Type B pancreatic cell (in vitro differentiated cells): ENCODE results near the gene EBF3. TPM values are rescaled to one million over a fixed set of nuclear protein-coding genes. Genes with fewer than 3 reads are reported as not detected.

Experiments
- DNase-seq: peaks from one replicate; pipeline ENCODE4 v3.0.0; 2021; ENCODE audit warnings: mixed read lengths; ENCODE audit not compliant: unreplicated experiment; ENCODE audit errors: extremely low spot score
- H3K27ac Mint-ChIP-seq: 2 replicates; pipeline ENCODE4 v1.8.0; 2021; ENCODE audit warnings: mild to moderate bottlenecking, mixed read lengths
- H3K27me3 Mint-ChIP-seq: 2 replicates; pipeline ENCODE4 v1.8.0; 2021; ENCODE audit warnings: mixed read lengths
- H3K36me3 Mint-ChIP-seq: 2 replicates; pipeline ENCODE4 v1.8.0; 2021; ENCODE audit warnings: mixed read lengths
- H3K4me1 Mint-ChIP-seq: one replicate; pipeline ENCODE4 v1.8.0; 2021; ENCODE audit warnings: mixed read lengths; ENCODE audit not compliant: unreplicated experiment
- H3K4me3 Mint-ChIP-seq: 2 replicates; pipeline ENCODE4 v1.8.0; 2021; ENCODE audit warnings: mild to moderate bottlenecking, mixed read lengths
- H3K9me3 Mint-ChIP-seq: 2 replicates; pipeline ENCODE4 v1.8.0; 2021; ENCODE audit warnings: mixed read lengths
- total RNA-seq: library from RNA; stranded (reverse); gene quantifications from 2 replicates; pipeline ENCODE4 v1.2.1, GENCODE V29; 2021; ENCODE audit warnings: low replicate concordance
- TF ChIP-seq, protein P1 (sequence below): fragments of 200-600 bp; sonication (generic); conservative IDR thresholded peaks from 2 replicates; pipeline ENCODE4 v1.5.0; 2021; ENCODE audit warnings: antibody characterized with exemption, mild to moderate bottlenecking

The EBF3 gene
- total RNA-seq, 1 donor from 2014 or later: 26.1 TPM

DNA sequence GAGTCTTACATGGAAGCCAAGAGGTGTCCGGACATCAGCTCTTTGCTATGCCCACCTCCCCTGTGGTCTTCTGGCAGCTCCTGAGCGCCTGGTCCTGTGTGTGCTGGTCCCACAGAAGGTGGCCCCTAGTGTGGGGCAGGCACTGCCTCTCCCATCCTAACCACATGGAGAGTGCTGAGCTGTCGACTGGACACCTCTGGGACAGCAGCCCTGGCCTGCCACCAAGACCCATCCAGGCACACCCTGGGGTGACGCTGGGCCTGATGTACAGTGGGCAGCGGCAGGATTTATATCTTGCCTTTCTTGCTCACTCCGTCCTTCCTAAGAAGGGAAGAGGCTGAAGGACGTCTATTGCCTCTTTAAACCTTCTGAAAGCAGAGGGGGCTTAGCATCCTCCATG lies 98.7 kb downstream of the EBF3 start:
- H3K9me3 Mint-ChIP-seq: peaks cover 4% of the 10 kb centered on the region
- peaks cover 37% of the 10 kb centered on the region for H3K27me3 Mint-ChIP-seq
- H3K27ac Mint-ChIP-seq: no peak overlapping the region
- H3K36me3 Mint-ChIP-seq: peaks cover 8% of the 10 kb centered on the region
- TF ChIP-seq, protein P1, sequence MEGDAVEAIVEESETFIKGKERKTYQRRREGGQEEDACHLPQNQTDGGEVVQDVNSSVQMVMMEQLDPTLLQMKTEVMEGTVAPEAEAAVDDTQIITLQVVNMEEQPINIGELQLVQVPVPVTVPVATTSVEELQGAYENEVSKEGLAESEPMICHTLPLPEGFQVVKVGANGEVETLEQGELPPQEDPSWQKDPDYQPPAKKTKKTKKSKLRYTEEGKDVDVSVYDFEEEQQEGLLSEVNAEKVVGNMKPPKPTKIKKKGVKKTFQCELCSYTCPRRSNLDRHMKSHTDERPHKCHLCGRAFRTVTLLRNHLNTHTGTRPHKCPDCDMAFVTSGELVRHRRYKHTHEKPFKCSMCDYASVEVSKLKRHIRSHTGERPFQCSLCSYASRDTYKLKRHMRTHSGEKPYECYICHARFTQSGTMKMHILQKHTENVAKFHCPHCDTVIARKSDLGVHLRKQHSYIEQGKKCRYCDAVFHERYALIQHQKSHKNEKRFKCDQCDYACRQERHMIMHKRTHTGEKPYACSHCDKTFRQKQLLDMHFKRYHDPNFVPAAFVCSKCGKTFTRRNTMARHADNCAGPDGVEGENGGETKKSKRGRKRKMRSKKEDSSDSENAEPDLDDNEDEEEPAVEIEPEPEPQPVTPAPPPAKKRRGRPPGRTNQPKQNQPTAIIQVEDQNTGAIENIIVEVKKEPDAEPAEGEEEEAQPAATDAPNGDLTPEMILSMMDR: no peak
- peaks cover 23% of the 10 kb centered on the region for H3K4me1 Mint-ChIP-seq
- no peak for DNase-seq
- H3K4me3 Mint-ChIP-seq: no peak overlapping the region

DNA sequence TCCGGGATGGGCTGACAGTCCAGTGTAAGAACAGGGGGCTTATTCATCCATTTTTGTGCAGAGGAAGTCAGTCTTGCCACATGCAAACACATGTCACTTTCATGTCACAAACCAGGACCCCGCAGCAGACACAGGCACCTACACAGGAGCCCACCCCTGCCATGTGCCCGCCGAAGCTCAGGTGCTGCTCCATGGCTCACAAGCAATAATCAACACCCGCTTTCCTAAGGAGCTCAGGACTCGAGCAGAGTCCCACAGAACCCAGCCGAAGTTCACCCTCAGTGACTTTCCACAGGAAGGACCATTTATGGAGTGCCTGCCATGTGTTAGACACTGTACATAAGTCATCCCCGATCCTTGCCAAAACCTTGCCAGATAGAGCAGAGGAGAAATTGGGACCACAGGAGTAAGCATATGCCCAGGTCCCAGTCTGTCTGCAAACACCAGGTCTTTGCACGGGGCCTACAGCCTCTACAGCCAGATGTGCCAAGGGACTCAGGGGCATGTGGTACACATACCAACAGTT lies 99.4 kb downstream of the EBF3 start:
- Mint-ChIP-seq H3K27me3 (peaks cover 39% of the 10 kb centered on the region), H3K9me3 (no peaks in the 10 kb centered on the region), H3K36me3 (peaks cover 4% of the 10 kb centered on the region), H3K27ac (no peak overlapping the region), H3K4me3 (no peak overlapping the region), H3K4me1 (peaks cover 22% of the 10 kb centered on the region)
- TF ChIP-seq, protein P1: no peak
- DNase-seq: no peak

DNA sequence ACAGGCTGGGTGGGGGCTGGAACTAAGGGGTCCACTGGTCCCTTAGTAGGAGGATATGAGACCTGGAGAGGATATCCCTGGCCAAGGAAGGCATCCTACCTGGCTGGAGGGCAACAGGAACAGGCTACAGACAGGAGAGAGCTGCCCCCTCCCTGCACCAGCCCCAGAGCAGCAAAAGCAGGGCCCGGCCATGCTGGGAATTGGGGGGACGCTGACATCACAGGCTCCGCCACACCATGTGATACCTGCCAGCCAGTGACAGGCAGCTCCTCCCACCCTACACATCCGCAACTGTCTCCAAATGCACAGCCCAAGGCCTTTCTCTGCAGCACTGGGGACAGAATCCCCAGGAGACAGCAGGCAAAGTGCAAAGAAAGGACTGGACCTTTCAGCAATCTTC lies 100.0 kb downstream of the EBF3 start:
- H3K36me3 Mint-ChIP-seq: no peaks in the 10 kb centered on the region
- H3K9me3 Mint-ChIP-seq: no peaks in the 10 kb centered on the region
- no peak overlapping the region for H3K27ac Mint-ChIP-seq
- no peak overlapping the region for H3K4me3 Mint-ChIP-seq
- DNase-seq: no peak
- TF ChIP-seq, protein P1: no peak
- H3K4me1 Mint-ChIP-seq: peaks cover 22% of the 10 kb centered on the region
- peaks cover 42% of the 10 kb centered on the region for H3K27me3 Mint-ChIP-seq

DNA sequence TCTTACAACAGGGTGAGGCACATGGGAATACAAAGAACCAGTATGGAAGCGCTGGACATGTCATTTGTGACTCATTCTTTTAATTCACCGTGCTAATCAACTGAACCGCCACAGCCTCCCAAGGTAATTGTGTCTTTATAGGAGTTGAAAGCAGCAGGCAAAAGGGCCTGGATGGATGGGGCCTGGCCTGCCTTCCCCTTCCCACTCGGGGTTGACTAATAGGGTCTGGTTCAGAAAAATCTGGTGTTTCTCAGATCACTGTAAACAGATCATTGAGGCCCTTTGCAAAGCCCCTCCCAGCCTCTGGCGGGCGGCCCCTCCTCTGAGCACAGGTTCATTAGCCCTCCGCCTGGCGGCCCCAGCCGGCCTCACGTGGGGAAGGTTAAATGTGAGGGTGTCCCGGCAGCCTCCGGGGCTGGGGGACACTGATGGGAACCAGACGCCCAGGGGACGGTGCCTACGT lies 100.8 kb downstream of the EBF3 start:
- Mint-ChIP-seq H3K36me3 (no peaks in the 10 kb centered on the region), H3K4me1 (peaks cover 22% of the 10 kb centered on the region), H3K27me3 (peaks cover 48% of the 10 kb centered on the region), H3K4me3 (peak overlapping the region; percentile 48), H3K27ac (no peak overlapping the region), H3K9me3 (no peaks in the 10 kb centered on the region)
- TF ChIP-seq, protein P1: peak; percentile 30
- no peak for DNase-seq

DNA sequence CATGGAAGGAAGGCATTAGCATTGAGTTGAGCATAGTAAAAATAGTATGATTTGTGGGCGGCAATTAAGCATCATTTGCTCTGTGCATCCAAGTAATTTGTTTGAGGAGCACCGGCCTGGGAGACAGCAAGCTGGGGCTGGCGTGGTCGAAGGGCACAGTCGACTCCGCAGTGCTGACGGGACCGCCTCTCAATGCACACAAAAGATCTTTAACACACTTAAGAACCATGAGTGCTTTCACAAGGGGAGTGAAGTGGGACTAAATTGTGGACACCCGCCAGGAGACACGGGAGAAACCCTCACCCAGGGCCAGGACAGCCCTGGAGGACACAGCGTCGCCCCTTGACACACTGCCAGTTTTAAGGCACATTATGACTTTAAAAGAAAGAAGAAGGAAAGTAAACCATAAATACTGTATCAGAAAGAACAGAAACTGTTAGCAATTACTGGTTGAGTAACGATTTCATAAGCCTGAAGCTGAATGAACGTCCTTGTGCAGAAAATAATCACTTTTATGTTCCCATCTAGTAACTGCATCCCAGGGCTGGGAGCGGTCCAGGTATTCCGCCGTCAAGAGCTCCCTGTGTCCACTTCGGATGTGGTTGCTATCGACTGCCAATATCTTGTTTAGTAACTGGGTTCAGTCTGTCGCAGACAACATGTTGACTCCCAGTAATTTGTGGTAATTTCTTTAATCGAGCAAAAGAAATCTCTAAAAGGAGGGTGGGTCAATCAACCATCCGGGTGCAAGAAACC lies 102.1 kb downstream of the EBF3 start:
- DNase-seq: no peak
- Mint-ChIP-seq H3K4me1 (peaks cover 22% of the 10 kb centered on the region), H3K9me3 (no peaks in the 10 kb centered on the region), H3K27ac (no peak overlapping the region), H3K27me3 (peaks cover 53% of the 10 kb centered on the region), H3K4me3 (no peak overlapping the region), H3K36me3 (no peaks in the 10 kb centered on the region)
- TF ChIP-seq, protein P1: no peak
